Measurements from ENCODE around the gene MYLK.

GRCh38 chr3:123789160-123789559 is 95.0 kb downstream of the MYLK start:
- TF ChIP-seq CTCF (IDR thresholded peaks at IDR 0.05; ENCODE audit: low read depth, low read length, missing input control) = no peak
- no peak for TF ChIP-seq JUND (IDR thresholded peaks at IDR 0.05)
- TF ChIP-seq GABPA (IDR thresholded peaks at IDR 0.05 in 1 of 2, conservative IDR thresholded peaks at IDR 0.05 in 1 of 2) = no peak
- TF ChIP-seq RAD21 (IDR thresholded peaks at IDR 0.05) = no peak
- TF ChIP-seq REST (IDR thresholded peaks at IDR 0.05) = no peak
- no peak for TF ChIP-seq RXRA (IDR thresholded peaks at IDR 0.05)
- TF ChIP-seq YY1 (IDR thresholded peaks at IDR 0.05) = no peak
- no peak for TF ChIP-seq MAX (IDR thresholded peaks at IDR 0.05)
- no peak for TF ChIP-seq NR2F2 (IDR thresholded peaks at IDR 0.05)
- TF ChIP-seq ATF3 (IDR thresholded peaks at IDR 0.05) = no peak

All from liver (tissue), 3 donors.